Suprapubic skin (tissue), 4 donors: ENCODE data around the gene PRM2. TPM values are rescaled to one million over a fixed set of nuclear protein-coding genes. Genes with fewer than 3 reads are reported as not detected.

Source experiments
- DNase-seq, 2 donors: peaks; one replicate each; pipeline ENCODE4 v3.0.0-alpha.2; 2019; ENCODE audit warnings: low spot score in 2 of 2
- H3K27ac ChIP-seq: fragments of 200-600 bp; sonication (generic); one replicate; pipeline ENCODE4 v1.5.1; 2019
- H3K27me3 ChIP-seq: fragments of 200-600 bp; sonication (generic); one replicate; pipeline ENCODE4 v1.5.1; 2019
- H3K36me3 ChIP-seq: fragments of 200-600 bp; sonication (generic); one replicate; pipeline ENCODE4 v1.5.1; 2019
- H3K4me1 ChIP-seq: fragments of 200-600 bp; sonication (generic); one replicate; pipeline ENCODE4 v1.5.1; 2019
- H3K4me3 ChIP-seq: fragments of 200-600 bp; sonication (generic); one replicate; pipeline ENCODE4 v1.5.1; 2019; ENCODE audit warnings: mild to moderate bottlenecking
- H3K9me3 ChIP-seq: fragments of 200-600 bp; sonication (generic); one replicate; pipeline ENCODE4 v1.5.1; 2019
- EP300 ChIP-seq: sonication (generic); formaldehyde crosslinking; IDR thresholded peaks from one replicate; pipeline ENCODE4 v1.6.1; 2017; ENCODE audit warnings: antibody characterized with exemption
- POLR2A ChIP-seq, 2 donors: fragments of 450-650 bp; IDR thresholded peaks; one replicate each; pipeline ENCODE4 v1.6.1; 2017; ENCODE audit warnings: antibody characterized with exemption in 2 of 2, mild to moderate bottlenecking in 2 of 2, moderate library complexity in 2 of 2
- POLR2AphosphoS5 ChIP-seq, 3 donors: sonication (generic); formaldehyde crosslinking; IDR thresholded peaks; one replicate each; pipeline ENCODE4 v1.6.1; 2017; ENCODE audit warnings: antibody characterized with exemption in 3 of 3
- WGBS: methylation state at CpG from one replicate; pipeline ENCODE4 v1.1.5; 2018; 5-methylcytosine and 5-hydroxymethylcytosine counted together
- total RNA-seq, 4 donors: library from RNA; depleted of rRNA; stranded (reverse); fragments of >200 nt; gene quantifications; one replicate each; pipeline ENCODE4 v1.1.0, GENCODE V29; 2016
- TF ChIP-seq, protein P1 (sequence below), 2 donors: fragments of 200-600 bp in 1 of 2; fragments of 450-650 bp in 1 of 2; sonication (generic) in 1 of 2; IDR thresholded peaks; one replicate each; pipeline ENCODE4 v1.5.1; 2016 to 2019; ENCODE audit warnings: antibody characterized with exemption in 2 of 2, mild to moderate bottlenecking in 1 of 2, moderate library complexity in 1 of 2

The PRM2 gene
- total RNA-seq, 4 donors from 2014 or later = not detected

DNA sequence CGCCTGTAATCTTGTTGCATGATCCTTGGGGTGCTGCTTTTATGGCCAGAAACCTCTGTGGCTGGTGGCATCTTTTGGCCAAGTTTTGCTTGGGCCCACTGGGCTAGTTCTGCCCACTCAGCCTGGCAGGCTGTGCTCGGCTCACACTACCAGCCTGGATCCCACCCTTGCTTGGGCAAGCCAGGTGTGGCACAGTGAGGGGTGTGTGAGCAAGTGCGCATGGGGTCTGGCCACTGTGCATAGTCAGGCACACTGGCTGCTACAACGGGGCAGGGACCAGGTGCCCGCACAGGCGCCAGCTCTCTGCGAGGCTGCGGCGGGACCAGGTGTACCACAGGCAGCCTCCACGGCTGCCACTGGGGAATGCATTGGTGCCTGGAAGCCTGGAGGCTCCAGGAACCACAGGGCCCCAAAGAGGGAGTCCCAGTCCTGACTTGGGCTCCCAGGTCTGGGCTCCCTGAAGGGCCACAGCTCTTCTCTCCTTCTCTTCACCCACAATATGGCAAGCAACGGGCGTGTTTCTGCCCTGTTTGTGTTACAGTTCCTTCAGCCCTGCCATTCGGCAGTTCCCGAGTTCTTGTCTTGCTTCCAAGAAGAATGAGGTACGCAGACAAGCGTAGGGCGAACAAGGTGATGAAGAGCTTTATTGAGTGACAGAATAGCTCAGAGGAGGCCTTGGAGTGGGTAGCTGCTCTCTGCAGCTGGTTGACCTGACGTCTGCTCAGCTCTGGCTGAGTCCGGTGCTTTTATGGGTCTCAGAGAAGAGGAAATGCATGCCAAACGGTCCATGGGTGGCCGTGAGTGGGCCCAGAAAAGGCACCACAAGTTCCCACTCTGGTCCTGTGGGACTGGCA lies 31.6 kb upstream of the PRM2 start:
- no peak overlapping the region for H3K27ac ChIP-seq
- no peak overlapping the region for H3K4me3 ChIP-seq
- no peak for DNase-seq
- no peaks in the 10 kb centered on the region for H3K9me3 ChIP-seq
- TF ChIP-seq POLR2A (IDR thresholded peaks at IDR 0.05) (no peak), POLR2AphosphoS5 (IDR thresholded peaks at IDR 0.05) (no peak), EP300 (no peak)
- TF ChIP-seq, protein P1, sequence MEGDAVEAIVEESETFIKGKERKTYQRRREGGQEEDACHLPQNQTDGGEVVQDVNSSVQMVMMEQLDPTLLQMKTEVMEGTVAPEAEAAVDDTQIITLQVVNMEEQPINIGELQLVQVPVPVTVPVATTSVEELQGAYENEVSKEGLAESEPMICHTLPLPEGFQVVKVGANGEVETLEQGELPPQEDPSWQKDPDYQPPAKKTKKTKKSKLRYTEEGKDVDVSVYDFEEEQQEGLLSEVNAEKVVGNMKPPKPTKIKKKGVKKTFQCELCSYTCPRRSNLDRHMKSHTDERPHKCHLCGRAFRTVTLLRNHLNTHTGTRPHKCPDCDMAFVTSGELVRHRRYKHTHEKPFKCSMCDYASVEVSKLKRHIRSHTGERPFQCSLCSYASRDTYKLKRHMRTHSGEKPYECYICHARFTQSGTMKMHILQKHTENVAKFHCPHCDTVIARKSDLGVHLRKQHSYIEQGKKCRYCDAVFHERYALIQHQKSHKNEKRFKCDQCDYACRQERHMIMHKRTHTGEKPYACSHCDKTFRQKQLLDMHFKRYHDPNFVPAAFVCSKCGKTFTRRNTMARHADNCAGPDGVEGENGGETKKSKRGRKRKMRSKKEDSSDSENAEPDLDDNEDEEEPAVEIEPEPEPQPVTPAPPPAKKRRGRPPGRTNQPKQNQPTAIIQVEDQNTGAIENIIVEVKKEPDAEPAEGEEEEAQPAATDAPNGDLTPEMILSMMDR (IDR thresholded peaks at IDR 0.05) = no peak
- H3K4me1 ChIP-seq = peaks cover 14% of the 10 kb centered on the region
- WGBS = 85% methylated on average over 14 of the region's 21 CpGs
- H3K27me3 ChIP-seq = no peaks in the 10 kb centered on the region
- H3K36me3 ChIP-seq = no peaks in the 10 kb centered on the region

DNA sequence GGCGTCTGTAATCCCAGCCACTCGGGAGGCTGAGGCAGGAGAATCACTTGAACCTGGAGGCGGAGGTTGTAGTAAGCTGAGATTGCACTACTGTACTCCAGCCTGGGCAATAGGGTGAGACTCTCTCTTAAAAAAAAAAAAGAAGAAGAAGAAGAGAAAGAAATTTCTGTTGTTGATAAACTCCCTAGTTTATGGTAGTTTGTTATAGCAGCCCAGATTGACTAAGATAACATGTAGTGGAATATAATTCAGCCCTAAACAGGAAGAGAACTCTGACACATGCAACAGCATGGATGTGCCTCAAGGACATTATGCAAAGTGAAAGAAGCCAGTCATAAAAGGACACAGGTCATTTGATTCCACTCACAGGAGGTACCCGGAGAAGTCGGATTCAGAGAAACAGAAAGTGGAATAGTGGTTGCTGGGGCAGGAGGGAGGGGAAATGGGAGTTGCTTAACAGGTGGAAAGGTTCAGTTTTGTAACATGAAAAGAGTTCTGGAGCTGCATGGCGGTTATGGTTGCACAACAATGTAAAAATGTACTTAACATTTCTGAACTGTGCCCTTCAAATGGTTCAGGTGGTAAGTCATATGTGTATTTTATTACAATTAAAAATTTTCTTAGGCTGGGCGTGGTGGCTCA lies 30.8 kb upstream of the PRM2 start:
- 81% methylated on average over 7 of the region's 7 CpGs for WGBS
- DNase-seq = no peak
- Histone ChIP-seq H3K36me3 (no peaks in the 10 kb centered on the region), H3K9me3 (no peaks in the 10 kb centered on the region), H3K4me3 (no peak overlapping the region), H3K4me1 (peaks cover 8% of the 10 kb centered on the region), H3K27ac (no peak overlapping the region), H3K27me3 (no peaks in the 10 kb centered on the region)
- TF ChIP-seq POLR2A (IDR thresholded peaks at IDR 0.05) (no peak), POLR2AphosphoS5 (IDR thresholded peaks at IDR 0.05) (no peak)
- TF ChIP-seq, protein P1 (IDR thresholded peaks at IDR 0.05) = no peak

GRCh38 chr16:11306381-11306780 lies 30.1 kb upstream of the PRM2 start:
- no peak overlapping the region for H3K4me3 ChIP-seq
- H3K36me3 ChIP-seq = no peaks in the 10 kb centered on the region
- H3K9me3 ChIP-seq = no peaks in the 10 kb centered on the region
- no peak for TF ChIP-seq POLR2A (IDR thresholded peaks at IDR 0.05)
- TF ChIP-seq, protein P1 (IDR thresholded peaks at IDR 0.05) = no peak
- TF ChIP-seq EP300 = no peak
- TF ChIP-seq POLR2AphosphoS5 (IDR thresholded peaks at IDR 0.05) = no peak
- DNase-seq = no peak
- peaks cover 5% of the 10 kb centered on the region for H3K4me1 ChIP-seq
- no peak overlapping the region for H3K27ac ChIP-seq
- 89% methylated on average over 8 of the region's 8 CpGs for WGBS
- H3K27me3 ChIP-seq = no peaks in the 10 kb centered on the region

DNA sequence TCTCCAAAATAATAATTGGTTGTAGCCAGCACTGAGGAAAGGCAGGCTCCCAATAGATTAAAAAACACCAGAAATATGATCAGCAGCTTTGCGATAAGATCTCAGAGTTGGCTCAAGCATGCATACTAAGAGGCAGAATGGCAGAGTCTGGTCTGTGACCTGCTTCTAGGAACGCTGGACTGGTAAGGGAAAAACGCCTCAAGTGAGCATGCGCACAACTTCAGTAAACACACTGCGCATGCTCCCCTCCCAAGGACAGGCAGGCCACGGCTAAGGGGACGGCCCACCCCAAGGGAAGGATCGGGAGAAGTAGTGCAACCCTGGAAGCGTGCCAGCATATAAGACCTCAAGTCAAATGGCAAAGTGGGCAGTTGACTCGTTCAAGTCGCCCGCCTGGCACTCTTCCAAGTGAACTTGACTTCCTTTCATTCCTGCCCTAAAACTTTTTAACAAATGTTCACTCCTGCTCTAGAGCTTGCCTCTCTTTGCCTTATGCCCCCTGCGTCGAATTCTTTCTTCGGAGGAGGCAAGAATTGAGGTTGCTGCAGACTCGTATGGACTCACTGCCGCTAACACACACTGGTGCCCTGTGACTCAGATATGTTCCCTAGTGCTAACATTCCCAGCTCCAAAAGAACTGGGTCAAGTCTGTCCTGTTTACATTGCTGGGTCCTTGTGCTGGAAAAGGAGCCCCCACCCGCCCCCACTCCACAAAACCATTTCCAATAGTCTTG lies 27.3 kb upstream of the PRM2 start:
- no peak for DNase-seq
- Histone ChIP-seq H3K4me1 (peaks cover 5% of the 10 kb centered on the region), H3K4me3 (no peak overlapping the region), H3K9me3 (no peaks in the 10 kb centered on the region), H3K36me3 (no peaks in the 10 kb centered on the region), H3K27me3 (no peaks in the 10 kb centered on the region), H3K27ac (no peak overlapping the region)
- WGBS = 57% methylated on average over 18 of the region's 18 CpGs
- TF ChIP-seq EP300 (no peak), POLR2A (IDR thresholded peaks at IDR 0.05) (no peak), POLR2AphosphoS5 (IDR thresholded peaks at IDR 0.05) (no peak)
- TF ChIP-seq, protein P1 (IDR thresholded peaks at IDR 0.05) = no peak

DNA sequence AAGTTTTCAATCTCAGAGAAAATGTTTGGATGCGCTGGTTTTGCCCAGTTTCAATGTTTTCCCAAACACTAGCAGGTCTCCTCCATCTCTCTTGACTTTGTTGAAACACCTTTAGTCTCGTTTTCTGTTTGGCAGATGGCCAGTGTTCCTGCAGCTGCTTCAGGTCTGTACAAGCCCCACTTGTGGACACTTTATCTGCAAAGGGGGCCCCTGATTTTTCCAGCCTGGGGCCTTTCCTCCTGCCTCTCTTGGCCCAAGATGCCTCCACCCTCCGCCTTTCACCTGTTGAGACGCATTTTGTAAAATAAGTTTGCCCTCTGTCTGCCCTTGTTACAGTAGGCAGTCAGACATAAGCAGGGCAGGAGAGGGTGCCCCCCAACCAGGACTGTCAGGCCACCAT lies 26.7 kb upstream of the PRM2 start:
- no peak for DNase-seq
- H3K27me3 ChIP-seq = no peaks in the 10 kb centered on the region
- H3K4me3 ChIP-seq = no peak overlapping the region
- TF ChIP-seq POLR2A (IDR thresholded peaks at IDR 0.05) (no peak), POLR2AphosphoS5 (IDR thresholded peaks at IDR 0.05) (no peak)
- no peaks in the 10 kb centered on the region for H3K9me3 ChIP-seq
- peaks cover 7% of the 10 kb centered on the region for H3K4me1 ChIP-seq
- H3K36me3 ChIP-seq = no peaks in the 10 kb centered on the region
- no peak overlapping the region for H3K27ac ChIP-seq
- WGBS = 51% methylated on average over 4 of the region's 4 CpGs
